ENCODE measurements around the gene PGGHG. TPM values are rescaled to one million over a fixed set of nuclear protein-coding genes. Genes with fewer than 3 reads are reported as not detected.
A peak's percentile ranks its signal among the peaks of the same experiment; 100 is the strongest.
"Not testable (repeated sequence)": the region's sequence is repeated elsewhere in the genome, so short reads cannot be mapped to it uniquely, and the experiment has no call there.

Gene PGGHG
- total and polyA plus RNA-seq, 2 of the 13 experiments (the other 11 are each of a cell fraction or from before 2014, with no cell fraction given): 5.9 to 14.8 TPM

GRCh38 chr11:286977-287820 lies 1.7 kb upstream of the PGGHG start:
- in situ Hi-C loops (cut with HindIII; ENCODE audit: extremely low pct_ligation_motif_present, low pct_unique_long_range_greater_than_20kb); H3K27ac ChIP-seq (ENCODE audit: extremely low read length, insufficient read depth, low read length); DNase-seq (ENCODE audit: low spot score); BruUV-seq (replicated peaks); ATAC-seq; CTCF ChIA-PET (ENCODE audit: low intra/inter-chr PET ratio, low total read pairs); H2AFZ ChIP-seq (ENCODE audit: low read length); FAIRE-seq; H3K9ac ChIP-seq (ENCODE audit: insufficient read depth, low read depth, low read length); H3K36me3 ChIP-seq (replicated peaks in 1 of 2; ENCODE audit: control insufficient read depth in 1 of 2, insufficient read depth in 2 of 2, low read length in 2 of 2); H3K79me2 ChIP-seq (ENCODE audit: insufficient read depth, low read length); H3K9me3 ChIP-seq (ENCODE audit: low read length); H3K4me3 ChIP-seq (replicated peaks in 1 of 3; ENCODE audit: insufficient read depth in 1 of 3, low read depth in 2 of 3, low read length in 3 of 3); POLR2A ChIA-PET; intact Hi-C loops (cut with micrococcal nuclease; ENCODE audit: unreplicated experiment); H4K20me1 ChIP-seq (ENCODE audit: insufficient read depth, low read length): not testable (repeated sequence)
- 0 out of 2 replicates have a peak, but pooled peaks have one; percentile 49 for TF ChIP-seq PCBP1 (IDR thresholded peaks at IDR 0.05; ENCODE audit: borderline replicate concordance, low read depth, low read length)
- peaks cover 41% of the 10 kb centered on the region for H3K4me1 ChIP-seq (ENCODE audit: insufficient read depth, low read length)
- H3K27me3 ChIP-seq (ENCODE audit: control insufficient read depth in 1 of 2, insufficient read depth in 2 of 2, low read length in 2 of 2): peaks cover 8 to 58% of the 10 kb centered on the region in 2 experiments; a peak in 4 of 5 replicates
- 81% methylated on average over 27 of the region's 27 CpGs for WGBS (ENCODE audit: low lambda C conversion rate)
- peak overlapping the region; percentile 95; the same call in 1 of the 2 replicates for H3K4me2 ChIP-seq (ENCODE audit: low read depth, low read length)

- Histone ChIP-seq H3K36me3 (replicated peaks in 1 of 2; ENCODE audit: control insufficient read depth in 1 of 2, insufficient read depth in 2 of 2, low read length in 2 of 2) (0 out of 5 replicates have a peak, but pooled peaks cover 0 to 2% of the 10 kb centered on the region in 2 experiments), H3K27me3 (ENCODE audit: control insufficient read depth in 1 of 2, insufficient read depth in 2 of 2, low read length in 2 of 2) (peaks cover 5 to 51% of the 10 kb centered on the region in 2 experiments; a peak in 4 of 5 replicates), H3K79me2 (ENCODE audit: insufficient read depth, low read length) (no peaks in the 10 kb centered on the region), H3K4me3 (replicated peaks in 1 of 3; ENCODE audit: insufficient read depth in 1 of 3, low read depth in 2 of 3, low read length in 3 of 3) (peak overlapping the region; percentile 50 to 75 (median 58); a peak in 5 of 6 replicates), H3K9me3 (ENCODE audit: low read length) (no peaks in the 10 kb centered on the region), H3K4me1 (ENCODE audit: insufficient read depth, low read length) (peaks cover 41% of the 10 kb centered on the region), H3K4me2 (ENCODE audit: low read depth, low read length) (peak overlapping the region; percentile 95), H3K9ac (ENCODE audit: insufficient read depth, low read depth, low read length) (peak overlapping the region; percentile 56; the same call in 1 of the 2 replicates), H4K20me1 (ENCODE audit: insufficient read depth, low read length) (no peaks in the 10 kb centered on the region), H2AFZ (ENCODE audit: low read length) (no peak overlapping the region), H3K27ac (ENCODE audit: extremely low read length, insufficient read depth, low read length) (no peak overlapping the region)
- DNase-seq (ENCODE audit: low spot score) (no peak), FAIRE-seq (no peak), ATAC-seq (0 out of 3 replicates have a peak, but pooled peaks have one; percentile 7)
- ChIA-PET CTCF (ENCODE audit: low intra/inter-chr PET ratio, low total read pairs) (no interaction called here), POLR2A (no interaction called here)
- 30% methylated on average over 32 of the region's 41 CpGs for WGBS (ENCODE audit: low lambda C conversion rate)
- BruUV-seq (replicated peaks): no TSS peak
- intact Hi-C loops (cut with micrococcal nuclease; ENCODE audit: unreplicated experiment): no loop called here
- in situ Hi-C loops (cut with HindIII; ENCODE audit: extremely low pct_ligation_motif_present, low pct_unique_long_range_greater_than_20kb): no loop called here
- TF ChIP-seq CREB1 (IDR thresholded peaks at IDR 0.05) (no peak), CREB1 (CRISPR knock-in tag; IDR thresholded peaks at IDR 0.05) (no peak), ZNF335 (CRISPR knock-in tag; IDR thresholded peaks at IDR 0.05) (no peak), ZFP36L1 (CRISPR knock-in tag; IDR thresholded peaks at IDR 0.05) (no peak), TIGD3 (CRISPR knock-in tag; IDR thresholded peaks at IDR 0.05; ENCODE audit: borderline replicate concordance) (no peak), ZSCAN21 (CRISPR knock-in tag; IDR thresholded peaks at IDR 0.05; ENCODE audit: borderline replicate concordance) (no peak), HNRNPLL (IDR thresholded peaks at IDR 0.05; ENCODE audit: low read depth, low read length, poor library complexity, severe bottlenecking) (peak; percentile 21), ZBTB46 (CRISPR knock-in tag; IDR thresholded peaks at IDR 0.05; ENCODE audit: borderline replicate concordance) (no peak), RFXAP (CRISPR knock-in tag; IDR thresholded peaks at IDR 0.05; ENCODE audit: borderline replicate concordance) (no peak), YEATS4 (CRISPR knock-in tag; IDR thresholded peaks at IDR 0.05; ENCODE audit: borderline replicate concordance) (no peak), JDP2 (CRISPR knock-in tag; IDR thresholded peaks at IDR 0.05; ENCODE audit: borderline replicate concordance) (no peak)
These were observed 977 bp upstream of the PGGHG start for GRCh38 chr11:287821-288477.
